ENCODE data around the gene ANKRD16.

DNA sequence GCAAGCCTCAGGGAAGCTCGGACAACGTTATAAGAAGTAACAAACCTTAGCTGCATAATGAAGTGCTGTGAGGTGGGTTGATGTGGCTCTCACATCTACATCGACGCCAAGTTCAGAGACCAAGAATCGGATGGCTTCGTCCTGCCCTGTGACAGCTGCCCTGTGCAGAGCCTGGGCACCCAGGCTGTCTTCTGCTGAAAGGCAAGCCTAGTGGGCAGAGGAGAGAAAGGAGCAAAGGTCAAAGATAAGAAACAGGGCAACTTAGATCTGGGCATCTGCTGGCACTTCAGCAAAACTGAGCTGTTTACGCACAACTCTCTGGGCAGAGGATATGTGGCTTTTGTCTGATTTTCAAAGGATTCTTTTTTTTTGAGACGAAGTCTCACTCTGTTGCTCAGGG lies 6.7 kb downstream of the ANKRD16 start:
- no peak for TF ChIP-seq REST (IDR thresholded peaks at IDR 0.05; ENCODE audit: insufficient replicate concordance, low read depth)
- no peak for TF ChIP-seq CTCF (IDR thresholded peaks at IDR 0.05; ENCODE audit: insufficient read depth, low read length)
- no peak for TF ChIP-seq SPI1 (IDR thresholded peaks at IDR 0.05; ENCODE audit: borderline replicate concordance, low read depth)
- TF ChIP-seq POLR2AphosphoS5 (IDR thresholded peaks at IDR 0.05; ENCODE audit: low read depth) = no peak
- TF ChIP-seq GABPA (IDR thresholded peaks at IDR 0.05; ENCODE audit: low read depth) = no peak

Measured in HL-60 (cell line).